D341Med (cell line): ENCODE results near the gene COMMD3.

ENCODE experiments used
- DNase-seq: peaks from one replicate; pipeline ENCODE4 v3.0.0; 2012; ENCODE audit warnings: low spot score

Gene COMMD3

GRCh38 chr10:22366771-22367170 lies 50.6 kb downstream of the COMMD3 start:
- DNase-seq: no peak

- DNase-seq: no peak
These were observed 51.3 kb downstream of the COMMD3 start for GRCh38 chr10:22367471-22367870.

- DNase-seq: no peak
These were observed 52.2 kb downstream of the COMMD3 start for GRCh38 chr10:22368402-22368801.

- DNase-seq: no peak
These were observed 52.8 kb downstream of the COMMD3 start for GRCh38 chr10:22368981-22369380.

GRCh38 chr10:22369434-22370072 lies 53.4 kb downstream of the COMMD3 start:
- DNase-seq: no peak
